HG03378 (cell line): ENCODE measurements around the gene GRIK1.
"Not testable (repeated sequence)": the region's sequence is repeated elsewhere in the genome, so short reads cannot be mapped to it uniquely, and the experiment has no call there.

ENCODE experiments used
- ATAC-seq: cut with Tn5 transposase; IDR thresholded peaks from one replicate; pipeline ENCODE4 v1.9.1; 2021; ENCODE audit warnings: mild to moderate bottlenecking, moderate library complexity; ENCODE audit not compliant: unreplicated experiment

GRIK1 gene

DNA sequence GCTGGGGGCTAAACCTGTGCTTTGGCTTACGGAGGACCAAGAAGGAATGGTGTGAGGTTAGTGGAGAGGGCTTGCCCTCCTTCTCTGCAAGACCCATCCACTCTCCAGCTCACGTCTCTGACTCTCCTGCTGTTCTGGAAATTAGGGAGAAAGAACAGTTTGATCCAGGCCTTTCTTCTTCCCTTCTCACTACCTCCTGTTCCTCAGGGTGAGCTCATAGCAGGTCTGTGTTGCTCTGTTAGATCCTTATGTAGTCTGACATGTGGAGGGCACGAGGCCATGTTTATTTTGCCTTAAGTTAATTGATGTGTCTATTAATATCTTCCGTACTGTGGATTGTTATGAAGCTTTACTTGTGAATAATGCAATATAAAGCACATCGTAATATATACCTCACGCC, 315.0 kb downstream of the GRIK1 start:
- ATAC-seq, result no peak

DNA sequence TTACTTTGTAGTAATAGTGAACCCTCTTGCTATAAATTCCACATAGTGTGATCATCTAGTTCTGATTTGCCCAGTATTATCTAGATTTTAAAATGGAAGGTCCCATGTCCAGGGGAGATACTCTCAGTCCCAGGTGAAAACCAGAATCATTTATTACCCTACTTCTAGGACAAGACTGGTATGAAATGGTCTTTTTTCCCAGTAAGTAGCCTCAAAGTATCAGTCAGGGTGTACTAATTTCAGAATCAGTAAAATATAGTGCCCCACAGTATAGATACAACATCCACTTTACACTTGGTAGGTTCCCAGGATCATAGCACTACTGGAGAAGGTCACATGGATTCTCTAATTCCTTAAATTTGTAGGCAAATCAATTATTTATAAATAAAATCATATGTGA, 318.3 kb downstream of the GRIK1 start:
- ATAC-seq, result no peak

DNA sequence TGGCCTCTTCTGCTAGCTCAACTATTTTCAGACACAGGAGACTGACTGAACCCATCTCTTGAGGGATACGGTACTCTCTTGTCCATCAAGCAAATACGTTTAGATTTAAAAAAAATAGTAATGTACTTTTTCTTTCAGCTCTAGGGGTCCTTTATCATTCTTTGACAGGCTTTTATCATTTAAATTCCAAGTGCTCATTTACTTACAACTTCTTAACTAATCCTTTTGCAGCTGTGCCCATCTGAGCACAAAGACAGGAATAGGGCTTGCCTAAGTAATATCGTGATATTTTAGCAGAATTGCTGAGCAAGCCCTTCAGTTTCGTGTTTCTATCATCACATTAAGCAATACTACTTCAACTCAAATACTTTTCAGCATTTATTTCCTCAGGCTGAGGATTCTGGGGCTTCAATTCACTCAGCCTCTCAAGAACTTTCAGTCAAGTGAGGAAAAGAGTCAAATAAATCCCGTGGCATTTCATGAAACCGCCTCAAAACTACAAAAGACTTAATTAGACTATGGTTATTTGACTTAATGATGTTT, 323.5 kb downstream of the GRIK1 start:
- ATAC-seq, result no peak

DNA sequence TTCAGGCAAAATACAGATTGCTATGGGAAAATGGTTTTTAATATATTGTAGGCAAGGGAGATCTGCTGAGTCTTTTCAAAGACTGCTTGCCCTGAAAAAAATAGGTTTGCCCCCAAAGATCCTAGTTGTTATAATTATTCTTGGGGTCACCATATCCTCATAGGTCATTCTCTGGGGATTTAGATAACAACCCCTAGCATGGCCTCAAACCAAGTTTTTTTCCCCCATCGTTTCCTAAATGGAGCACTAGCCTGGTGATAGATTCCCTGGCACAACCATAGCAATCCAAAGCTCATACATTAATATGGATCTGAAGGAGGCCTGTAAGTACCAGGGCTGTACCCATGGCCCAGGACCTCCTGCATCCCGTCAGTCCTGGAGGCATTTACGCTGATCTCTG, 325.9 kb downstream of the GRIK1 start:
- ATAC-seq, result no peak

DNA sequence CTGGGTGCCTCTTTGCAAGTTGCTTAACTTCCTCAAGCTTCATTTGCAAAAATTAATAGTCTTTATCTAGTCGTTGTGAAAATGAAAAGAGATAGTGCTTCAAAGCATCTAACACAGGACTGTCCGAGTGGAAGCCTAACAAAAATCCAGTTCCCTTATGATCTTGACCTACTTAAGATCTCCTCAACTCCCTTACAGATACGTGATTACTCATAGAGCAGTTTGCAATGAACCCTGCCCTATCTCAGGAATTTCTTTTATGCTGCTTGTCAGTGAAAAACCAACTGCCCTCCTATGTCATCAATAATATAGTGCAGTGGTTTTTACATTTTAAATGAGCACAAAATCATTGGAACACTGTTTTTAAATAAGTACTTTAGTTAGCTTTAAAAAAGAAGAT, 326.8 kb downstream of the GRIK1 start:
- ATAC-seq, result no peak

DNA sequence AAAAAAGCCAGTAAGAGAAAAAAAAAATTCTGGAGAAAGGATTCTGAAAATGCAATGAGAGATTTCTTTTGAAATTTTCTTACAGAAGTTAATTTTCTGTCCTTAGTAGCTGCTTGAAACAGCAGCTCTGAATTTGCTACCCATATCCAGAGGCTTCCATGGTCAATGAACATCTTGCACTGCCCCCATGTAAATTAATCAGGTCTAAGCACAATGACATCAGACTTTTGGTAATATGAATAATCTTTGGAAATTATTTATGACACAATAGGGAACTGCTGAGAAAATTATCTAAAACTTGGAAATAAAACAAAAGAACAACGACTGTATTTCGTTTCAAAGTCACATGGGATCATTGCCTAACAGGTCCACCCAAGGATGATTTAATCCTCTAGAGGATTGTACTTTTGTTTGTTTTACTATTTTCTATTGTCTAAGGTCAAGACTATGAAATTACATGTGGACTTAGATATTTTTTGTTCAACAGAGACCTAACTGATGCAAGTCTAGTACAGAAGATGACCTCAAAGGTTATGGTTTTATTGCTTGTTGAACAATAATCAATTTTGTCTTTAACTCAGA, 328.9 kb downstream of the GRIK1 start:
- ATAC-seq, result no peak

DNA sequence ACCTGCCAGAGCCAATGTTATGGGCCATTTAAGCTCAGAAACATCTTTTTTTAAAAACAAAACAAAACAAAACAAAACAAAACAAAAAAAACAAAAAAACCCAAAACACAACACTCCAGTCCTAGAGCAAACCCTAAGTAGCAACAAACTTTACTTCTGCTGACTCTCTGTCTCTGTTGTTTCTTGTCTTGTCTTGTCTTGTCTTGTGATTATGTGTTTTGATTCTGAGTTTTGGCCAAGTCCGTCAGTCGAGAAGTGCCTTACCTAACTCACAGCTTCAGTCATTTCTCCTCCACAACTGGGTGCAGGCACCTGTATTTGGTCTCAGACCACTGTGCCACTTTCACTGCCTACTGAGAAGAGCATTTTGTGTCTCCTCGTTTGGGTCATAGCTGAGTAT, 333.2 kb downstream of the GRIK1 start:
- ATAC-seq, result no peak

DNA sequence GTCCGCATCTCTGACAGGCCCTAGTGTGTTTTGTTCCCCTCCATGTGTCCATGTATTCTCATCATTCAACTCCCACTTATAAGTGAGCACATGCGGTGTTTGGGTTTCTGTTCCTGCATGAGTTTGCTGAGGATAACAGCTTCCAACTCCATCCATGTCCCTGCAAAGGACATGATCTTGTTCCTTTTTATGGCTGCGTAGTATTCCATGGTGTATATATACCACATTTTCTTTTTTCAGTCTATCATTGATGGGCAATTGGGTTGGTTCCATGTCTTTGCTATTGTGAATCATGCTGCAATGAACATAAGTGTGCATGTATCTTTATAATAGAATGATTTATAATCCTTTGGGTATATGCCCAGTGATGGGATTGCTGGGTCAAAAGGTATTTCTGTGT, 334.6 kb downstream of the GRIK1 start:
- ATAC-seq, result not testable (repeated sequence)

DNA sequence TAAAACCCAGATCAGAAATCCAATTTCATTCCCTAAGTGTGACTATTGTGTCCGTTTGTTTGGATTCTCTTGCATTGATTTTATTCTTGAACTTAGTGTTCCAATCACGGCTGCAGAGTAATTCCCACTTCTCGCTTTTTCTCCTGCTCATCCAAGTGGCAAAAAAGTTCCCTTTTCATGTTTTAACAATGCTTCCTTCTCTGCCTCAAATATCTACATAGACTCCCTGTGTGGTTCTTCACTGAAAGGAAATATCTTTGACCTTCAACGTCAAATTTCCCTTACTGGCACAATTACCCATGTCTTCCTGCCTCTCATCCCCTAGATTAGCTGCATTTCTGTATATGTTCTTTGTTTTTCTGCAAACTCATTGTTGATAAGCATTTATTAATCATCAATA, 335.7 kb downstream of the GRIK1 start:
- ATAC-seq, result no peak

DNA sequence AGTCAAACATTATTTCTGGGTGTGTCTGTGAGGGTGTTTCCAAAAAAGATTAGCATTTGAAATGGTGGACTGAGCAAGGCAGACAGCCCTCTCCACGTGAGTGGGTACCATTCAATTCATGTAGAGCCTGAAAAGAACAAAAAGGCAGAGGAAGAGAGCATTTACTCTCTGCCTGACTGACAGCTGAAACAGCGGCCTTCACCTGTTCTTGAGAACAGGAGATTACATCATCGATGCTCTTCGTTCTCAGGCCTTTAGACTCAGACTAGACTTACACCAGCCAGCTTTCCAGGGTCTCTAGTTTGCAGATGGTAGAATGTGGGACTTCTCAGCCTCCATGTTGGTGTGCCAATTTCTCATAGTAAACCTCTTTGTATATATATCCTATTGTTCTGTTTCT, 338.7 kb downstream of the GRIK1 start:
- ATAC-seq, result no peak

DNA sequence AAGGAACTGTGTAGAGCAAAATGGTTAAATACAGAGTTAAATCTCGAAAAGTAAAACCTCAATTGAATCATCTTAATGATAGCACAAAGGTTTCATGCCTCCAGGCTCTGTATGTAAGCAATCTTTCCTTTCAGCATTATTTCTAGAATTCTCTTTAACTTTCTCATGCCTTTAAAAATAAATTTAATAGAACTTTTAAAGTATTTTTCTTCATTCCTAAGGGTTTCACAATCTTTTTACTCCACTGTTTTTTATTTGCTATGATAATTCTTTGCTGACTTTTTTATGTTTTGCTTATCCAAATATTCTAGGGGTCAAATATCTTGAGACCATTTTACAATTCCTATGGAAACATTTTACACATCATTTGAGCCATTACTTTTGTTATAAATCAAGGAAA, 353.1 kb downstream of the GRIK1 start:
- no peak for ATAC-seq

DNA sequence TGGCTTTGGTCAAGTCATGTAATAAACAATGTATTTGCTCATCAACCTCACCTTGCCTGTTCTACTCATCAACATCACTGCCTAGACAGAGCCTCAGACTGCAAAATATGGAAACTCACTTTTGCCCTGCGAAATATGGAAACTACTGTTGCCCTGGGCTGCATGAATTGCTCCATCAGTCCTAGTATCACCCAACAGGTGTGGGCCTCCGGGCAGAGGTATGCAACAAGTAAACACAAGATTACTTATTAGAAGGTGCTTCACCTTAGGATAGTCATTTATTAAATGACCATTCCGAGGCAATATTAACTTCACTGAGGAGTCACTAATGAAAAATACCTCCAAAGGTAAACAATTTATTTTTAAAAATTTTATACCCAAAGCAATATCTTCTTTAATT, 354.3 kb downstream of the GRIK1 start:
- ATAC-seq, result no peak

DNA sequence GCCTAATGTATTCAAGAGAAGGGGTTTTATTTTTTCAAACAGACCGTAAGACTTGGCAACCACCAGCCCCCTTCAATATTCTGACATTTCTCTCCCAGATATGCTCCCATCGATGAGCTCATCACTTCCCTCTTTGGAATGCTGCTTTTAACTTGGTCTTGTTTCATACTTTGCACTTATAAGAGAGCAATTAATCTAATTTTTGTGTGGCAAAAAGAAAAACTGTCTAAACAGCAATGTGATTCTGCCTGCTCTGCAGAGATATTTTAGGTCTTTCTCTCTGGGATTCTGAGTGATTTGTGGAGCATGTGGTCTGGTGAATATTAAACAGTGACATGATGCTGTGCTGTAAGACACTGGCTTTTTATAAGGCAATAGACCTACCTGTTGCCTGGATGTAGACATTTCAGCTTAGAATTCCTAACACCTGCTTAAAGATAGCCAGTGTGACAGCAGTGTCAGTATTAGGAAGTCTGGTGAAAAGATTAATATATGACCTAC, 356.3 kb downstream of the GRIK1 start:
- ATAC-seq, result no peak

DNA sequence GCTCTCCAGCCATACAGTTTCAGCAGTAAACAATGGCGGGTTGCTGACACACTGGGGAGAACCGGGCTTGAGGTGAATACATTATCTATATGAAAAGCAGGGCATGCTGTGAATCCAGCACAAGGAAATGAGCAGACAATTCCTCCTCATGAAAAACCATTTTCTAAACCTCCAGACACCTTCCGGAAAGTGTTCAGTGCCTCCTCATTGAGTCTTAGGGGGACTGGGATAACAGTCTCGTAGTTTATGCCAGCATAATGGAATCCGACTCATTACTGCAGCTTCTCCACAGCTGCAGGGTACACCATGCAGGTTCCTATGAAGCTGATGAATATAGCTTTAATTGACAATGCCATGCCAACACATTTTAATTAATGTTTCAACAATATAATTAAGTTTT, 356.9 kb downstream of the GRIK1 start:
- no peak for ATAC-seq

DNA sequence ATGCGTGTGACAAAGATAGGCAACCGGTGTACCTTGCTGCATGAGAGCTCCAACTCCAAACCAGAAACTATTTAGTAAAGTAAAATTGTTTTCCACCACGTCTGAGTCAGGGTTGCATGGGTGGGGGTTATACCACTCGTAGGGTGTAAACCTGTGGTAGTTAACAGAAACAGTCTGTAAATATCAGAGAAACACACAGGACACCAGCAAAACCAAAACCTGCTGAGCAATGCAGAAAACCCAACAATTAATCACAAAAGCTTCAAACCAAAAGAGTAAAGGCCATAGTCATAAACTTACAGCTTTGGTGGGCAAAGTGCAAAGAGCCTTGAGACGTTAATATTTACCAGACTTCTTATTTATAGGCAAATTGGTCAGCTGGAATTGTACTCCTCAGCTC, 358.4 kb downstream of the GRIK1 start:
- ATAC-seq, result no peak

DNA sequence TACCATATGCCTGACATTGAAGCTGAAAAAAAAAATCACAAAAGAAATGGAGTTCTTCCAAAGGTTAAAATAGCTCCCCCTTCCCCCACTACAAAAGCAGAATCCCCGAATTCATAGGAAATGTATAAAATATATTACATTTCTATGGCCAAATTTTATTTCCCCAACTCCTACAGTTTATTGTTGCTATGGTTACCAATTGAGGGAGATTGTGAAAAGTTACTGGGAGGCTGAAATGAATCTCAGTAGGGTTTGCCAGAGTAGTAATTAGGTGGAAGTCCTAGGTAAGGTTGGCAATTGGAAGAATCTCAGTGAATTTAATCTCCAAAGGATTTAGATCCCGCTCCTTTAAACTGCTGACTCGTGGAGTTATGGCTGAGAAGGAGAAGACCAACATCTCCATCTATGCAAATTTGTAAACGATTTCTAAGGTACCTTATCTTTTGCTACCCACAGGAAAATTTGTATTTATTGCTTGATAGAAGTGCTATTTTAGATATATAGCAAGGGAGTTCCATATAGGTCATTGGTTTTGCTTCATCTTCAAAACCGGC, 359.0 kb downstream of the GRIK1 start:
- no peak for ATAC-seq

DNA sequence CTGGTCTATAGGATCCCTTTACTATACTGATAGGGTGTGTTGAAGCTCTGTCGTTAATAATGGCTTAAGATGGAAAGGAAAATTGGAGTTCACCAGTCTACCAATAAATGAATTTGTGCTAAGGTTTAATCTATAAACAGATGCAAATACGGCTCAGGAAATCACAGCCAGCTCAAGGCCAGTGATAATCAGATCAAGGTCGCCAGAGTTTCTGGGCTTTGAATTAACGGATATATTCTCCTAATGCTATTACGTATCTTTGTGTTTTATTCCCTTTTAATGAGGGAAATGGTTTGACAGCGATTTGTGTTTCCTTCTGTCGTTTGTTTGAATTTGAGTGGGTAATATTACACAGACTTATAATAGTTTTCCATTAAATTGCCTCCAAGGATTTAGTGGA, 361.5 kb downstream of the GRIK1 start:
- no peak for ATAC-seq

DNA sequence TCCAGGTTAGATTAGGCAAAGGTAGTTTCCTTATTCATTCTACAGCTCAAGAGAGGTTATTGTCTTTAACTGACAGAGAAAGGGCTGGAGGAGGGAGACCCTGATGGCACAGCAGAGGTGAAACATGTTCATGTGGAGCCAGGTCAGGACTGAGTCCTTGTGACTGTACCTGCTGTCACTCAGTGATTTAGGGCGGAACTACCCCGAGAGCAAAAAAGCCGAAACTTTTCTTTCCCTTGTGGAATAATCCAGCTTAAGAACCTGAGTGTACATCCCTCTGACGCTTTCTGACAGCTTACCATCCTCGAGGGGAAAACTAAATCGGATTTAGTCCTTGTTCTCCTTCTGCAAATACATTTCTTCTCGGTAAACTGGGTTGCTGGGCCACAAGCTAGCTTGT, 367.8 kb downstream of the GRIK1 start:
- ATAC-seq, result no peak

DNA sequence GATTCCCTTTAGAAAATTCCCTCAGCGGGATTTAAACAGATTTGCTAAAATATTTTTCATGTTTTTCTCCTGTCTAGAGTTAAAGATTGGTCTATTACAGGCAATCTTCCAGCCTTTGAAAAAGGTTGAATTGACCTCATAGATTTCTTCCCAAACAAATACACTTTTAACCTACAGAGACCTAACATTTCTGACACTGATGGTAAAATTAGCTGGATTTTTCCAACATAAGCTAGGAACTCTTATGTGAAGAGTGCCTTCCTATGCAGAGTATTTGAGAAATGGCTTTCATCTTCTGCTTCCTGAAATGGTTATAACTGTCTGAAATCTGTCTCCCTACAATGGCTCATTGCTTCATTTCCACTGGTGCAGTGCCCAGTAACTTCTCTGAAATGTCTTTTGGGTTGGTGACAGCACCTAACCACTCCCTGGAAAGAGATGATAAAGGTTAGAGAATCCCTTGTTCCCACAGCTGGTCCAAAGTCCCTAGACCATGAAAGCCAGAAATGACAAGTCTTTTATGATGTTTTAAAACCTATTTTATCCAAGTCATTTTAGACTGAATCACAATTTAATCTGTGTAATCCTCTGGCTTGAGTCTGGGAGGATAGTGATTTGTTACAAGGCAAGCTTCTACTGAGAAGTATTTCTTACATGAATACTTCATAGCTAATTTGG, 371.6 kb downstream of the GRIK1 start:
- ATAC-seq, result no peak

DNA sequence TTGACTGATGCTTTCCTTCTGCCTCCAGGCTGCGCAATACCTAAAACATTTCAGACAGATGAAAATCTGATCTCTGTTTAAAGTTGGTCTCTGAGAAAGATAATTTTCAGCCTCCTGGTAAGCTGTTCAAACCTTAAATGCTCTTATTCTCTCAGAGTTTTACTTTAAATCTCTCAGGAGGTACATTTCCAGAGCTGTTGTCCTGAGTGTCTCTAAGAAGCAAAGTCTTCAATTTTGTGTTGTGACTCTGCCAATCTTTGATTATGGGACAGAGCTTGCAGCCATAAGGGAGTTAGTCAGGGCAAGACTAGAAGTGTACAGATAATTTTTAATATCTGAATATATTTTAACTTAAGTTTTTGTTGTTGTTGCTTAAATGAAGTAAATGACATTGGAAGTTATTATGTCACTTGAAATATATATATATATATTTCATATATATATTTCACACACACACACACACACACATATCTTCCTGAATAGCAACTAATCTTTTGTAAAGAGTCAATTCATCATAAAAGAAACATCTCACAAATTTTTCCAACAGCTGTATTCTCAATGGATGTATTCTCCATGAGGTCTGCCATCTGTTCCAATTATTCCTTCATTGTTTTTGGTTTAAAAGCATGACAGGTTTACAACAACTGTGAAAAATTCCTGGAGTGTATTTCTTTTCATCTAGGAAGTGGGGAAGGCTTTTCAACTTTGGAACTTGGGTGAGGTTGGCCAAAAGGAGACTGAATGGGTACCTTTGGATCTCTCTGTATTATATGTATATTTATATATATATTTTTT, 381.7 kb downstream of the GRIK1 start:
- no peak for ATAC-seq

DNA sequence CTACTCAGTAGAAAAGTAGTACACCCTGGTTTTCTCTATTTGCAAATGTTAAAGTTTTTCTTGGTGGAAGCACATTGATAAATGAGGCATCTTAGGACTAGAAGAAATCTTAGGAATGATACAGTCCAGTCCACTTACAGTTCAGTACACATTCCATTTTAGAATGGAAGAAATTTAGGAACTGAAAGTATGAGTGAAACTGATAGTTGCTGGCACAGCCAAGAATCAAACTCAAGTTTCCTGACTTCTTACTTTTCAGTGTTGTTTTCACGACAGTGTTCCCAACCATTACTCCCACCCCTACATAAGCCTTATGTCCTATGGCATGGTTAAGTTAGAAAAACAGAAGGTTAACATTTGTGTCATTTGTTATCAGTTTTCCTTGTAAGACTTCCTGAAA, 382.6 kb downstream of the GRIK1 start:
- ATAC-seq, result no peak

DNA sequence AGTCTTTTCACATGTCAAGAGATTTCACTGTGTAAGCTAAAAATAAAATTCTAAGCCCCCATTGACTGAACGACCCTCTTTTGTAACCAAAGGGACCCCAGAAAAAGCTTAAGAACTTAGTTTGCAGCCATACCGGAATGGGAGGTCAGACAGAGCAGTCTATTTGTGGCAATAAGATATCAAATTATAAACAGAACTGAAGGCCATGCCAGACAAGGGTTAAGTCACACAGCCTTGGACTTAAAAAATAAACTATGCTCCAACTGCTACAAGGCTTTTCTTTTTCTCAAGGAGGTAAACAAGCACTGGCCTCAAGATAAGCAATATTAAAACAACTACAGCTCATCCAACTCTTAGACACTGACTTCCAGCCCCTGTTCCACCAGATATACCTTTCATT, 384.2 kb downstream of the GRIK1 start:
- ATAC-seq, result no peak
